ENCODE results near the gene TDRD6.
"Not testable (repeated sequence)": the region's sequence is repeated elsewhere in the genome, so short reads cannot be mapped to it uniquely, and the experiment has no call there.

TDRD6 gene, protein sequence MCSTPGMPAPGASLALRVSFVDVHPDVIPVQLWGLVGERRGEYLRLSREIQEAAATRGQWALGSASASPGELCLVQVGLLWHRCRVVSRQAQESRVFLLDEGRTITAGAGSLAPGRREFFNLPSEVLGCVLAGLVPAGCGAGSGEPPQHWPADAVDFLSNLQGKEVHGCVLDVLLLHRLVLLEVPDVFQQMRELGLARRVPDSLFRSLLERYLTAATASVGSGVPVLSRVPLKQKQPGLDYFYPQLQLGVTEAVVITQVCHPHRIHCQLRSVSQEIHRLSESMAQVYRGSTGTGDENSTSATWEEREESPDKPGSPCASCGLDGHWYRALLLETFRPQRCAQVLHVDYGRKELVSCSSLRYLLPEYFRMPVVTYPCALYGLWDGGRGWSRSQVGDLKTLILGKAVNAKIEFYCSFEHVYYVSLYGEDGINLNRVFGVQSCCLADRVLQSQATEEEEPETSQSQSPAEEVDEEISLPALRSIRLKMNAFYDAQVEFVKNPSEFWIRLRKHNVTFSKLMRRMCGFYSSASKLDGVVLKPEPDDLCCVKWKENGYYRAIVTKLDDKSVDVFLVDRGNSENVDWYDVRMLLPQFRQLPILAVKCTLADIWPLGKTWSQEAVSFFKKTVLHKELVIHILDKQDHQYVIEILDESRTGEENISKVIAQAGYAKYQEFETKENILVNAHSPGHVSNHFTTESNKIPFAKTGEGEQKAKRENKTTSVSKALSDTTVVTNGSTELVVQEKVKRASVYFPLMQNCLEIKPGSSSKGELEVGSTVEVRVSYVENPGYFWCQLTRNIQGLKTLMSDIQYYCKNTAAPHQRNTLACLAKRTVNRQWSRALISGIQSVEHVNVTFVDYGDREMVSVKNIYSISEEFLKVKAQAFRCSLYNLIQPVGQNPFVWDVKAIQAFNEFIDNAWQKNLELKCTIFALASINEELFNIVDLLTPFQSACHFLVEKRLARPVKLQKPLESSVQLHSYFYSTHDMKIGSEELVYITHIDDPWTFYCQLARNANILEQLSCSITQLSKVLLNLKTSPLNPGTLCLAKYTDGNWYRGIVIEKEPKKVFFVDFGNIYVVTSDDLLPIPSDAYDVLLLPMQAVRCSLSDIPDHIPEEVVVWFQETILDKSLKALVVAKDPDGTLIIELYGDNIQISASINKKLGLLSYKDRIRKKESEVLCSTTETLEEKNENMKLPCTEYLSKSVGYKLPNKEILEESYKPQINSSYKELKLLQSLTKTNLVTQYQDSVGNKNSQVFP (N-terminal part only)

DNA sequence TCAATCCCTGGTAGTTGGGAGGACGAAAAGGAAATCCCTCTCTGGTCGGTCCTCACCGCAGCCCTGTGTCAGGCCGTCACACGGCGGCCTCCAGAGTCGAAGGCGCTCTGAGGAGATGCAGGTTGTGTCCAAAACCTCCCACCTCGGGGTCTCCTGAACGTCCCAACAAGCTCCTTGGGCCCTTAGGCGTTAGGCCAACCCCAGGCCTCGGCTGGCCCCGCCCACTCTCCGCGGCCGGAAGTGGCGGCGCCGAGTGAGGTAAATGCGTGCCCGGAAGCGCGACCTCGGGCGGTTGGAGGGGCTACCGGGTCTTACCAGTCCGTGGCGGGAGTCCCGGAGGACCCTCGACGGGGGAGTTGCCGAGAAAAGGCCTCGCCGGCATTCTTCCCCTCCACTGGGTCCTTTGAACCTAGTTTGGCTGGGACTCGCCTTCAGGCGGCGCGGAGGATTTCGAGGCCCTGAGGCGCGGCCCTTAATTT is at the start of gene TDRD6:
Gene TDRD6, plus strand, starts transcription at position 267 of the 479 bp plus-strand sequence. CDS start 244 bp downstream, outside the sequence.
- no peak for DNase-seq

GRCh38 chr6:46637933-46638332 is 49.8 kb upstream of the TDRD6 start:
- DNase-seq: no peak

DNA sequence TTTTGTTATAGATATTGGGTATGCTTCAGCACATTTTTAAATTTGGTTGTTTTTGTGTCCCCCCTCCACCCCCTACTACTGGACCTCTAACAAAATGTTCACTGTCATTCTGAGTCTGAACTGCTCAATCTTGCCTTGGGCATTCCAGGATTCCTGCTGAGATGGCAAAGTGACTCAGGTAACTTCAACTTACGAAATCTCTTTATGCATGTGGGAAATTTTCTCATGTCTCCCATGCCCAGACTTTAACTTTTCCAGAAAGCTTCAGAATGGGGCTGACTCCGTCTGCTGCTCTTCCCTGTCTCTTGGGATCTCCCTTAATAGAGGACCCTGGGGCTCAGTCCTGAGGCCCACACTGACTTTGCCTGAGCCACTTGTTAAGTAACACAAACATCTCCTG is 49.0 kb upstream of the TDRD6 start:
- DNase-seq: no peak

DNA sequence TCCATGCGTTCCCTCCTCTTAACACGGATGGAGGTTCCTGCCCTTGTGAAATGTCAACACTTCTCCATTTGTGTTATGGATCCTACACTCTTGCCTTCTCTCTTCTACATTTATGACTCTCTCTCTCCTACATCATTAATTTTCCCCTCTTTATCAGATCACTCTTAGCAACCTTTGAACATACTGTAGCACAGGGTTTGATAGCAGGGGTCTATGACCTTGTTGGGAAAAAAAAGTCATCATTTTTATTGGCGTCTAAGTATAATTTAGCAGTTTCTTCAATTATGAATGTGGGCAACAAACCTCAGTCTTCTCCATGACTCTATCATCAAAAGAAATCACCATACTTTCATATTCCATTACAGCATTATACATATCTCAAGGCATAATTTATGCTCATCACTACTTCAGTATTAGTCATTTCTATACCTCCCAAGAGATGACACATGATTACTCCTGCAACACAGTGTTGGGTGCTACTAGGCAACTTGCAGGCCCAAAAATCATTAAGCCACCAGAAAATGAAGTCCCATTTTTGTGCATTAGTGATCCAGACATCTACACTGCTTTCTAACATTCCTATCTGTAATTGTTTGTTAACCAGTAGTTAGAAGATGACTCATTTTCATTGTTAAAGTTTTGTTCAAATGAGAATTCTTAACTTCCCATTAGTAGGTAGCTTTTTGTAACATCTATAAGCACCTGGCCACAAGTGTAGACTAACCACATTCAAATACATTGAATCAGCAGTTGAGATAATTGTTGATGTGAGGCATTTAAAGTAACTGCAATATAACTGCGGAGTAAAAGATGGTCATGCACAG is 44.5 kb upstream of the TDRD6 start:
- DNase-seq: peak; percentile 7

DNA sequence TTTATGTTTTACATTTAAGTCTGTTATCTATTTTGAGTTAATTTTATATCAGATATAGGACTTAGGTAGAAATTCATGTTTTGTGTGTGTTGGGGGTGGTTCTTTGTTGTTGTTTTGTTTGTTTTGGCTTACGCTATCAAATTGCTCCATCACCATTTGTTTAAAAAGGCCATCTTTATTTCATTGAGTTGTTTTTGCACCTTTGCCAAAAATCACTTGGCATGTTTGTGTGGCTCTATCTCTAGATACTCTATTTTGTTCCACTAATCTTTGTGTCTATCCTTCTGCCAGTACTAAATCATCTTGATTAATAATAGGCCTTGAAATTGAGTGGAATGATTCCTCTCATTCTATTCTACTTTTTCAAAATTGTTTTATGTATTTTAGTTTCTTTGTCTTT is 42.4 kb upstream of the TDRD6 start:
- DNase-seq: no peak

DNA sequence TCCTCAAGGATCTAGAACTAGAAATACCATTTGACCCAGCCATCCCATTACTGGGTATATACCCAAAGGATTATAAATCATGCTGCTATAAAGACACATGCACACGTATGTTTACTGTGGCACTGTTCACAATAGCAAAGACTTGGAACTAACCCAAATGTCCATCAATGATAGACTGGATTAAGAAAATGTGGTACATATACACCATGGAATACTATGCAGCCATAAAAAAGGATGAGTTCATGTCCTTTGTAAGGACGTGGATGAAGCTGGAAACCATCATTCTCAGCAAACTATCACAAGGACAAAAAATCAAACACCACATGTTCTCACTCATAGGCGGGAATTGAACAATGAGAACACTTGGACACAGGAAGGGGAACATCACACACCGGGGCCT is 39.6 kb upstream of the TDRD6 start:
- not testable (repeated sequence) for DNase-seq

DNA sequence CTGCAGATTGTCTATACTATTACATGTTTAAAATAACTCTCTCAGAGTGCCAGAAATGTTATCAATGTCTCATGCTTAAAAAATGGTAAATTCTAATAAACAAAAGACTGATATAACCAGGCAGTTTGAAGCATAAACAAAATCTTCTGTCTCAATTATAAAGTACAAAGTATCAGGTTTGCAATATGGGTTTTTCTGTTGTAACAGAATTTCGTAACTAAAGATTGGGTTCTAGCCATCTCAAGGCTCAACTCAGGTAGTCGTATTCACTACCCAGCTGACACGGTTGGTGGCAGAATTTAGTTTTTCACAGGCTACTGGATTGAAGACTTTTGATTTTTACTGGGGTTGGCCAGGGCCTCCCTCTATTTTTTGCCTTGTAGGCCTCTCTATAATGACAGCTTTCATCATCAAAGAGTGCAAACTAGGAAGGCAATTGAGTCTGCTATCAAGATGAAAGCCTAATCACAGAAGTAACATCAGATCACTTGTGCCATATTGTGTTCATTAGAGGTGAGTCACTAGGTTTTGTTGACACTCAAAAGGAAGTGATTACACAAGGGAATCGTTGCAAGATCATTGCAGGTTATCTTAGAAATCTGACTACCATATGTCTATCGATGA is 38.7 kb upstream of the TDRD6 start:
- DNase-seq: no peak

DNA sequence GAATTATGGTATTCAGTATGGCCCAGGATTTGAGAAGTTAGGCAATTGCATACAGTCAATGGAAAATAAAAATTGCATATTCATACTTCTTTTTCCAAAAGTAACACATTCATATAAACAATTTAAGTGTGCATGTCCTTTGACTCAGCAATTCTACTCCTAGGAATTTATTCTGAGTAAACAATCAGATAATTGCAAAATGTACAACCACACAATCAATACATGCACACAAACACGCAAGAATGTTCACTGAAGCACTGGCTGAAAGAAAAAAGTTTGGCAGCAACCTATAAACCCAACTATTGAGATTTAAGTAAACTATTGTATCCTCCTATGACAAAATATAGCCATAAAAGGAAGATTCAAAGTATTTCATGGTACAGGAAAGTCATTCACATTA is 36.7 kb upstream of the TDRD6 start:
- DNase-seq: no peak

DNA sequence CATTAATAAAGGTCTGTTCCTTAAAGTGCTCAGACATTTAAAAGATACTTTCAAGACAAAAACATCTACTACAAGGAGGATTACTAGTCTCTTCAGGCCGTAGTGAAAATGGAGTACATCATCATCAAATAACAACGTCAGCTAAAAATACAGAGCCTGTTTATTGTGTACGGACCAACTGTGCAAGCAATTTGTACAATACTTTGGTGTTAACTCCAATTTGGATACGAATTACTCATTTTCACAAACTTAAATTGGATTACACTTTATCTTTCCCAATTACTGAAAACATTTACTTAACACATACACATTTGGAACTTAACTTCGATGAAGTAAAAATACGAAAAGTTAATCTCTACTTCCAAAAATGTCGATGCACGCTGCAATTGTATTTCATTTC is 35.9 kb upstream of the TDRD6 start:
- DNase-seq: no peak

- DNase-seq: no peak
Observed at GRCh38 chr6:46652232-46652602, 35.5 kb upstream of the TDRD6 start.

DNA sequence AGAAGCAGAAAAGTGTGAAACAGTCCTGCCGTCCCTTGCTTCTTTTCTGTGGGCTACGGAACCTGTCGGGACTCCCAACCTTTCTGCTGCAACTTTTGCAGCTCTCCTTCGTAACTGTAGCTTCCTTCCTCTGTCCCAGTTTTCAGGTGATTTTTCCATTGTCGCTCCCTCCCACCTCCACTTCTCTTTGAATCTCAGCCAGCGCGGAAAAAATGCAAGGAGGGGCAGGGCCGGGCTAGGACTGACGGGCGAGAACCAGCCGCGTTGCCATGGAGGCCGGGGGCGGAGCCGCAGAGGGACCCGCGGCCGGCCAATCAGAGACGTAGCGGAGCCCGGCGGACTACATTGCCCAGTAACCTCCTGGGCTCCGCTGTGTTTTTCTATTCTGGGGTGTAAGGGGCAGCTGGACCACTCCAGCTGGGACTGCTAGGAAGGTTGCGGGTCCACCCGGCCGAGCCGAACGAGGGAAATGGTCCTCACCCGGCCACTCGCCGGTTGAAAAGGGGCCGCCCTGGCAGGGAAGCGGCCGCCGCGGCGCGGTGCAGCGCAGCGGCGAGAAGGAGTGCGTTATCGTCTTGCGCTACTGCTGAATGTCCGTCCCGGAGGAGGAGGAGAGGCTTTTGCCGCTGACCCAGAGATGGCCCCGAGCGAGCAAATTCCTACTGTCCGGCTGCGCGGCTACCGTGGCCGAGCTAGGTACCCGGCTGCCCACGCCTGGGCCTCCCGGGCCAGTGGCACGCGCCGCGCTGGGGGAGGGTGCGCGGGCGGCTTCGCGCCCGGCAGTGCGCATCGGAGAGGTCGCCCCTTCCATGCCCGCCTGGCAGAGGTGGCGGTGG is 34.9 kb upstream of the TDRD6 start, which contains the start of the genes CYP39A1 and SLC25A27:
Gene CYP39A1, minus strand, starts transcription at position 216 of the 836 bp plus-strand sequence. CDS start 236 bp downstream, outside the sequence.
Gene SLC25A27, plus strand, starts transcription at position 373 of the 836 bp plus-strand sequence. Its CDS starts 218 bp downstream, at position 591.
- DNase-seq: peak; percentile 81

GRCh38 chr6:46653439-46654195 is 34.1 kb upstream of the TDRD6 start:
- DNase-seq: no peak

- no peak for DNase-seq
Observed at GRCh38 chr6:46655803-46656202, 31.9 kb upstream of the TDRD6 start.

DNA sequence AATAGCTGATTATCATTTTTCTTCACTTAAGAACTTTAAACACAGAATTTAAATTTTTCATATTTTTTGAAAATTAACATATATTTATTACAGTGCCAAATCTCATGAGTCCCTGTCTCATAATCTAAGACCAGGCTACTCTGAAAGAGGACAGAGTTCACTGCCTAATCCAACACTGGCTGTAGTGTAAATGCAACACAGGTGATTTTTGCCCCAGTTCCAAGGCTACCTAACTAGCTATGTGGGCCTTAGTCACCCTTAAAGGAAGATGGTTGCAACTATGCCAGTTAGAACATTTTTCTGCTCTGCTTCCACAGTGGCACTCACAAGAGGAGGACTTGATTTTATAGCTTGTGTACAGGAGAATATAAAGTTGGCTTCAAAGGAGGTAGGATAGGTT is 30.0 kb upstream of the TDRD6 start:
- DNase-seq: no peak

GRCh38 chr6:46661483-46661882 is 26.2 kb upstream of the TDRD6 start:
- no peak for DNase-seq

GRCh38 chr6:46667377-46667776 is 20.3 kb upstream of the TDRD6 start:
- no peak for DNase-seq

DNA sequence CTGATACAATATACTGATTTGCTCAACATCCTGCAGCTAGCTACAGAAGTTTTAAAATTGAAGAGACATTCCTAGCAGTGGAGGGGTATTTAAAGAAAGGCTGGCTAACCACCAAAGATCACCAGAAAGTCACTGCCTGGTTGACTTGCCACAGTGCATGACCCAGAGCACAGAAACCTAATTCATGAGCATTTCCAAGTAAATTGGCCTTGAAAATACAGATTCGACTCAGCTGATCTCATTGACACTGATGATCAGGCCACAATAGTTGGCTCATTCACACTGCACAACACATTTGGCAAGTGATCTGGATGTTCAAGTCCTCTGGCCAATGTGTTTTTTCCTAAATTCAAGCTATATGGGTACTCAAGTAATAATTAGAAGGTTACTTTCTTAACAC is 13.3 kb upstream of the TDRD6 start:
- DNase-seq: no peak

DNA sequence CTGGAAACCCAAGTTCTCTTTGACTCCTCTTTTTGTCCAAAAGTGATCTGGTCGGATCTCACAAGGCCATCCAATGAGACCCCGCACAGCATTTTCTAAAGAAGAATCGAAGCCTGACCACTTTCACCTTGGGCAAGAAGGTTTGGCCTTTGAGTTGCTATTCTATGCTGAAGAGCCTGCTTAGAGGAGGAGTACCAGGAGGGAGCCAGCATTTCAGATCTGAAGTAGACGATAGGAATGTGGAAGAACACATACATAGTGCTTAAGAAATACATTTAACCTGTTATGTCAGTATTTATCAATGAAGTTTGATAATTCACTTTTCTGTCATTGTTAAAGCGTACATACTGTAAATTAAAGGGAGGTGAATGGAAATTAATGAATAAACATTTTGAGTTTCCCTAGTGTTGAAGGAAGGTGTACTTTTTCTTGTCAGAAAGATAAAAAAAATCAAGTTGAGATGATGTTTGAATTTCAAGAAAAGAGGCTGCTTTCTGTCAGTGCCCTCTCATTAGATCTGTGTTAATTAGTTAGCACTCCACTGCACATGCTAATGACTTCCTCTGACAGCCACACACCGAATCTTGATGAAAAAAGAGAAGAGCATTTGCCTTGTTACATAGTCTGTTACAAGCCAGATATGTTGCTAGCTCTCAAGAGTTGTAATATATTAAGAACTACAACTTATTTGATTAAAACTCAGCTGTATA is 10.9 kb upstream of the TDRD6 start:
- no peak for DNase-seq

DNA sequence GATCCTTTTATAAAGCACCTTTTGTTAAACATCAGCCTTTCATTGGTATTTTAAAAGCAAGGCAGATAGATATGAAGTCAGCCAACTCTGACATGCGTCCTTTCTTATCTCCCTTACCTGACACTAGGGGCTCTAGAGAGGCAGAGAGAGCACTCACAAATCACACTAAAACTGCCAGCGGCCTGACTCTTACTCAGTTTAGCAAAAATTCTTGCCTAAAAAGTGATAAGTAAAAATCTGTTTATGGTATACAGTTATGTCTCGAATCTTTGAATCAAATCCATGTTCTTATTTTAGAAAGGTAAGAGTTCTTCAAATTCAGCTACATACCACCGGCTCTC is 10.4 kb upstream of the TDRD6 start:
- DNase-seq: no peak
